Measurements from ENCODE around the gene CHRNA9.
A peak's percentile ranks its signal among the peaks of the same experiment; 100 is the strongest.

The CHRNA9 gene

DNA sequence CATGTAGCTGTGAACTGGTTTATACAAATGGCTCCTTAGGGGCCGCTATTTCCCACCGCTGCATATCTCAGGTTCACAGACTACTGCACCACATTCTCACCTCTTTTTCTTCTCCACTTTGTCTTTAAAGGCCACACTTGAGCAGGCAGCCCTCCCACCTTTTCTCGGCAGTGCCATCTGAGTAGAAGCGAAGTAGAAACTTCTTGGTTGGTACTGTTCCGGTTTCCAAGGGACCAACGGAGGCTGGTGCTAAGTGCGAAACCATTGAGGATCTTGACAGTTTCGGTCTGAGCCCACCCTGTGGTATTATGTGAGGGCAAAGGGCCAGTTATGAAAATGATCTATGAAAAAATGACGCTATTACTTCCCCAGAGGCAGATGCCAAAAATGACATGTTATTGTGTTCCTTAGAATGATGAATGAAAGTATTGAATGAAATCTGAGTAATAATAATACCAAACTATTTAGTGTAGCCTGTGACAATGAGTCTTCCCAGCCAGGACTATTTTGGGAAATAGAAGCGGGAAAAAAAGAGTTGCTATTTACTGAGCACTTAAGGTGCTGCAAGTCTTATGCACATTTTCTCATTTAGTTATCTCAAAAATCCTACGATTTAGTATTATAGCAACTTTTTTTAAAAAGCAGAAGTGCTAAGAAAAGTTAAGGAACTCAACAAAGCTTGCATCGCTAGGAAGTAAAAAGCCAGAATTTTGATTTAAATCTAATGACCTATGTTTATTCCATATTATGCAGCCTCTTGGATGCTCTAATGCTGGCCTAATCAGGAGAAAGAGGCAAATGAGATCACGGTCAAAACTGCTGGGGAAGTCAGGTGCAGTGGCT is 29.6 kb upstream of the CHRNA9 start:
- Histone ChIP-seq H4K20me1 (ENCODE audit: insufficient read depth, low read length) (no peaks in the 10 kb centered on the region), H3K9me2 (replicated peaks; ENCODE audit: insufficient read depth, low read length) (no peaks in the 10 kb centered on the region), H2AFZ (ENCODE audit: low read length) (peak overlapping the region; percentile 6; the same call in 1 of the 2 replicates), H3K27ac (ENCODE audit: low read length) (peak overlapping the region; percentile 96), H3K9me3 (replicated peaks; ENCODE audit: insufficient read depth, low read length) (no peaks in the 10 kb centered on the region), H3K4me1 (ENCODE audit: low read length) (peaks cover 67% of the 10 kb centered on the region), H3K9ac (ENCODE audit: low read length) (peak overlapping the region; percentile 78), H3K36me3 (replicated peaks; ENCODE audit: insufficient read depth, low read length) (no peaks in the 10 kb centered on the region), H3F3A (ENCODE audit: insufficient read depth, low read length) (peaks cover 79% of the 10 kb centered on the region), H3K4me3 (ENCODE audit: low read length) (peak overlapping the region; percentile 29), H3K4me2 (ENCODE audit: low read depth, low read length) (peak overlapping the region; percentile 99), H3K27me3 (replicated peaks; ENCODE audit: insufficient read depth, low read length) (no peaks in the 10 kb centered on the region), H3K79me2 (ENCODE audit: low read length) (peaks cover 16% of the 10 kb centered on the region)
- TF ChIP-seq EZH2phosphoT487 (IDR thresholded peaks at IDR 0.05; ENCODE audit: low read length), result no peak
- TF ChIP-seq, protein P1, sequence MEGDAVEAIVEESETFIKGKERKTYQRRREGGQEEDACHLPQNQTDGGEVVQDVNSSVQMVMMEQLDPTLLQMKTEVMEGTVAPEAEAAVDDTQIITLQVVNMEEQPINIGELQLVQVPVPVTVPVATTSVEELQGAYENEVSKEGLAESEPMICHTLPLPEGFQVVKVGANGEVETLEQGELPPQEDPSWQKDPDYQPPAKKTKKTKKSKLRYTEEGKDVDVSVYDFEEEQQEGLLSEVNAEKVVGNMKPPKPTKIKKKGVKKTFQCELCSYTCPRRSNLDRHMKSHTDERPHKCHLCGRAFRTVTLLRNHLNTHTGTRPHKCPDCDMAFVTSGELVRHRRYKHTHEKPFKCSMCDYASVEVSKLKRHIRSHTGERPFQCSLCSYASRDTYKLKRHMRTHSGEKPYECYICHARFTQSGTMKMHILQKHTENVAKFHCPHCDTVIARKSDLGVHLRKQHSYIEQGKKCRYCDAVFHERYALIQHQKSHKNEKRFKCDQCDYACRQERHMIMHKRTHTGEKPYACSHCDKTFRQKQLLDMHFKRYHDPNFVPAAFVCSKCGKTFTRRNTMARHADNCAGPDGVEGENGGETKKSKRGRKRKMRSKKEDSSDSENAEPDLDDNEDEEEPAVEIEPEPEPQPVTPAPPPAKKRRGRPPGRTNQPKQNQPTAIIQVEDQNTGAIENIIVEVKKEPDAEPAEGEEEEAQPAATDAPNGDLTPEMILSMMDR (IDR thresholded peaks at IDR 0.05; ENCODE audit: low read length), result peak; percentile 39
- peak; percentile 92 for DNase-seq

DNA sequence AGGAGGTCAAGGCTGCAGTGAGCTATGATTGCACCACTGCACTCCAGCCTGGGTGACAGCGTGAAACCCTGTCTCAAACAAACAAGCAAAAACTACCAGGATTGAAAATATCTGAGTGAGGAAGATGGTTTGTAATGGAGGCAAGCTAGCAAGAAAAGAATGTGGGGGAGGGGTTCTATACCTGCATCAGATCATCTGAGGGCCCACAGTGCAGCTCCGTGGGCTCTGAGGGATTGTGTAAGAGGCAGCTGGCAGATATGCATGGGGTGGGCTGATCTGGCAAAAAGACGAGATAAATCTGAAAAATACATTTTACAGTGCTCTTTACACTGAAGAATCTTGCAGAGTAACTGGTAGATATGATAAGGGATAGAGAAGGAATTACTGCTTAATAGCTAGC is 28.9 kb upstream of the CHRNA9 start:
- Histone ChIP-seq H4K20me1 (ENCODE audit: insufficient read depth, low read length) (no peaks in the 10 kb centered on the region), H3K4me1 (ENCODE audit: low read length) (peaks cover 60% of the 10 kb centered on the region), H3K4me2 (ENCODE audit: low read depth, low read length) (peak overlapping the region; percentile 99), H3K9ac (ENCODE audit: low read length) (peak overlapping the region; percentile 78; the same call in 1 of the 2 replicates), H3K27ac (ENCODE audit: low read length) (peak overlapping the region; percentile 96; the same call in 1 of the 2 replicates), H3K4me3 (ENCODE audit: low read length) (peak overlapping the region; percentile 65), H3K79me2 (ENCODE audit: low read length) (peaks cover 15% of the 10 kb centered on the region), H3K27me3 (replicated peaks; ENCODE audit: insufficient read depth, low read length) (no peaks in the 10 kb centered on the region), H2AFZ (ENCODE audit: low read length) (no peak overlapping the region), H3K9me2 (replicated peaks; ENCODE audit: insufficient read depth, low read length) (no peaks in the 10 kb centered on the region), H3F3A (ENCODE audit: insufficient read depth, low read length) (peaks cover 72% of the 10 kb centered on the region), H3K36me3 (replicated peaks; ENCODE audit: insufficient read depth, low read length) (no peaks in the 10 kb centered on the region), H3K9me3 (replicated peaks; ENCODE audit: insufficient read depth, low read length) (no peaks in the 10 kb centered on the region)
- DNase-seq, result no peak
- TF ChIP-seq, protein P1 (IDR thresholded peaks at IDR 0.05; ENCODE audit: low read length), result no peak
- TF ChIP-seq EZH2 (optimal IDR thresholded peaks at IDR 0.05; ENCODE audit: low read depth, low read length) (no peak), EZH2phosphoT487 (IDR thresholded peaks at IDR 0.05; ENCODE audit: low read length) (no peak)

DNA sequence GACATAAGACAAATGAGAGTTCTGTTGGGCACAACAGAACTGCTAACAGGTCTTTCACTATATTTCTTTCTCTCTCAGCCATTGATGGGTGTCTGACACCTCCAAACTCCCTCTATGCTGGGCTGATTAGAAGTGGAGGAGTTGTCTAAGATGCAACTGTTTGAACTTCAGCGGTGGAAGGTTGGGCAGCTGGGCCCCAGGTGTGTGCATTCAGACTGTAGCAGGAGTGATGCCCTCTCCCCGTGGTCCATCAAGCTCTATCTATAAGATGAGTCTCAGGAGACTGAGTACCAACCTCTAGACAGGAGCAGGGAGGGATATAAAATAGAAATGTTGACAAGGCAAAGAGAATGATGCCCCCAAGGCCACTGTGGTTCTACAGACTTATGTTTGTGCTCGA is 28.2 kb upstream of the CHRNA9 start:
- H3K27ac ChIP-seq (ENCODE audit: low read length), result peak overlapping the region; percentile 96
- H3K36me3 ChIP-seq (replicated peaks; ENCODE audit: insufficient read depth, low read length), result no peaks in the 10 kb centered on the region
- peak; percentile 50 for DNase-seq
- H4K20me1 ChIP-seq (ENCODE audit: insufficient read depth, low read length), result no peaks in the 10 kb centered on the region
- peaks cover 65% of the 10 kb centered on the region for H3F3A ChIP-seq (ENCODE audit: insufficient read depth, low read length)
- peaks cover 15% of the 10 kb centered on the region for H3K79me2 ChIP-seq (ENCODE audit: low read length)
- H3K9me2 ChIP-seq (replicated peaks; ENCODE audit: insufficient read depth, low read length), result no peaks in the 10 kb centered on the region
- no peaks in the 10 kb centered on the region for H3K27me3 ChIP-seq (replicated peaks; ENCODE audit: insufficient read depth, low read length)
- TF ChIP-seq, protein P1 (IDR thresholded peaks at IDR 0.05; ENCODE audit: low read length), result no peak
- TF ChIP-seq EZH2 (optimal IDR thresholded peaks at IDR 0.05; ENCODE audit: low read depth, low read length), result no peak
- TF ChIP-seq EZH2phosphoT487 (IDR thresholded peaks at IDR 0.05; ENCODE audit: low read length), result no peak
- H3K9ac ChIP-seq (ENCODE audit: low read length), result peak overlapping the region; percentile 78
- H3K9me3 ChIP-seq (replicated peaks; ENCODE audit: insufficient read depth, low read length), result no peaks in the 10 kb centered on the region
- H2AFZ ChIP-seq (ENCODE audit: low read length), result peak overlapping the region; percentile 43
- H3K4me1 ChIP-seq (ENCODE audit: low read length), result peaks cover 56% of the 10 kb centered on the region
- peak overlapping the region; percentile 65 for H3K4me3 ChIP-seq (ENCODE audit: low read length)
- H3K4me2 ChIP-seq (ENCODE audit: low read depth, low read length), result peak overlapping the region; percentile 99

All from MM.1S (cell line).